HEK293T (cell line): ENCODE data around the gene LRMDA.
"Not testable (repeated sequence)": the region's sequence is repeated elsewhere in the genome, so short reads cannot be mapped to it uniquely, and the experiment has no call there.

Experiments
- CTCF ChIA-PET: fragments of 350-600 bp; formaldehyde crosslinking; extraction: SDS; loops from one replicate; lab custom pipeline; 2021; ENCODE audit warnings: antibody characterized with exemption, inconsistent platforms; lab: Yijun Ruan, JAX
- POLR2A ChIA-PET: fragments of 350-600 bp; formaldehyde crosslinking; extraction: SDS; loops from one replicate; lab custom pipeline; 2020; ENCODE audit warnings: antibody characterized with exemption, inconsistent platforms; lab: Yijun Ruan, JAX
- DNase-seq: peaks from one replicate; pipeline ENCODE4 v3.0.0; 2012; ENCODE audit warnings: mixed read lengths; ENCODE audit errors: extremely low spot score
- BHLHE40 ChIP-seq: fragments of 450-650 bp; IDR thresholded peaks from 2 replicates; pipeline ENCODE4 v1.6.1; 2016; ENCODE audit warnings: mild to moderate bottlenecking, moderate library complexity, borderline replicate concordance
- TF ChIP-seq, protein P1 (sequence below): fragments of 450-650 bp; IDR thresholded peaks from 2 replicates; pipeline ENCODE4 v1.6.1; 2016

Gene LRMDA

GRCh38 chr10:76583711-76584161 lies 1152.3 kb downstream of the LRMDA start:
- ChIA-PET CTCF (no interaction called here), POLR2A (no interaction called here)
- no peak for TF ChIP-seq BHLHE40
- TF ChIP-seq, protein P1, sequence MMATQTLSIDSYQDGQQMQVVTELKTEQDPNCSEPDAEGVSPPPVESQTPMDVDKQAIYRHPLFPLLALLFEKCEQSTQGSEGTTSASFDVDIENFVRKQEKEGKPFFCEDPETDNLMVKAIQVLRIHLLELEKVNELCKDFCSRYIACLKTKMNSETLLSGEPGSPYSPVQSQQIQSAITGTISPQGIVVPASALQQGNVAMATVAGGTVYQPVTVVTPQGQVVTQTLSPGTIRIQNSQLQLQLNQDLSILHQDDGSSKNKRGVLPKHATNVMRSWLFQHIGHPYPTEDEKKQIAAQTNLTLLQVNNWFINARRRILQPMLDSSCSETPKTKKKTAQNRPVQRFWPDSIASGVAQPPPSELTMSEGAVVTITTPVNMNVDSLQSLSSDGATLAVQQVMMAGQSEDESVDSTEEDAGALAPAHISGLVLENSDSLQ, result 0 out of 2 replicates have a peak, but pooled peaks have one; percentile 17
- no peak for DNase-seq

GRCh38 chr10:76584466-76584865 lies 1153.0 kb downstream of the LRMDA start:
- POLR2A ChIA-PET, CTCF ChIA-PET, DNase-seq: not testable (repeated sequence)
